A549 treated with AZD9567 at 1 μM for 4 hours (cell line): ENCODE measurements around the gene RPP38. TPM values are rescaled to one million over a fixed set of nuclear protein-coding genes. Genes with fewer than 3 reads are reported as not detected.

Experiments
- total RNA-seq: library from RNA; stranded (reverse); fragments of 200-300 nt; extraction: Qiagen RNA extraction; gene quantifications from 5 replicates; pipeline ENCODE4 v1.2.3, GENCODE V29; 2022; ENCODE audit not compliant: insufficient read depth

The RPP38 gene, protein sequence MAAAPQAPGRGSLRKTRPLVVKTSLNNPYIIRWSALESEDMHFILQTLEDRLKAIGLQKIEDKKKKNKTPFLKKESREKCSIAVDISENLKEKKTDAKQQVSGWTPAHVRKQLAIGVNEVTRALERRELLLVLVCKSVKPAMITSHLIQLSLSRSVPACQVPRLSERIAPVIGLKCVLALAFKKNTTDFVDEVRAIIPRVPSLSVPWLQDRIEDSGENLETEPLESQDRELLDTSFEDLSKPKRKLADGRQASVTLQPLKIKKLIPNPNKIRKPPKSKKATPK
- total RNA-seq, result 33.7 to 38.3 TPM (median 36.8 TPM) in 5 replicates

DNA sequence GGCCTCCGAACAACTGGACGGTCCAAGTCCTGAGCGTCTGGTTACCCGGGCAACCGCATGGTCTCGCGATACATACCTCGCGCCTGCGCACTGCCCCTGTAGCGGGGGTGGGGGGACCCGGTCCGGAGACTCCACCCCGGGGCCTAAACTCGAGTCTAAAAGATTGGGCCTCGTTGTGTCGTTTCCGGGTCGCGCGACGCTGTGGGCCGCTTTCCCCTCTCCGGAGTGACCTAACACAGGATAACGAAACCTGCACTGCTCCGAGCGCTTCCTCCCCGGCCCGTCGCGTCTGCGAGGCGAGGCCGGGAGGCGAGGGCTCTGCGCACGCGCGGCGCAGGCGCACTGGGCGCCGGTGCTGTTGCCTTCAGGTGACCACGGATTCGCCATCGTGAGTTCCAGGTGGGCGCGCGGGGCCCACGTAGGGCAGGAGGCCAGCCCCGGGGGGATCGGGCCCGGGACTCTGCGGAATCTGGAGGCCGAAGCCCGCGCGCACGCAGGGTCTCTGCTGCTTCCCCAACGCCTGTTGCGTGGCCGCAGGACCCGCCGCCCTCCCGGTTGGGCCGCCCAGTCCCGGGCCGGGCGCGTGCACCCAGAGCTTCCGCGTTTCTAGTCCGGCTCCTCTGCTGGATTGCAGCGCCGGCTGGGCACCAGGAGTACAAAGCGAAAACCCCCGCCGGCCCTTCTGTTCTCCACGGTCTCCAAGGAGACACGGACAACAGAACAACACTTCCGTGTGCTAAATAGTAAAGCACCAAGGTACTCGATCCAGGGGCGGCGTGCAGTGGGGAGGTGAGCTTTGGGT is at the start of gene RPP38:
Gene RPP38, plus strand, starts transcription at position 345 of the 802 bp plus-strand sequence. CDS start 5,960 bp downstream, outside the sequence.

DNA sequence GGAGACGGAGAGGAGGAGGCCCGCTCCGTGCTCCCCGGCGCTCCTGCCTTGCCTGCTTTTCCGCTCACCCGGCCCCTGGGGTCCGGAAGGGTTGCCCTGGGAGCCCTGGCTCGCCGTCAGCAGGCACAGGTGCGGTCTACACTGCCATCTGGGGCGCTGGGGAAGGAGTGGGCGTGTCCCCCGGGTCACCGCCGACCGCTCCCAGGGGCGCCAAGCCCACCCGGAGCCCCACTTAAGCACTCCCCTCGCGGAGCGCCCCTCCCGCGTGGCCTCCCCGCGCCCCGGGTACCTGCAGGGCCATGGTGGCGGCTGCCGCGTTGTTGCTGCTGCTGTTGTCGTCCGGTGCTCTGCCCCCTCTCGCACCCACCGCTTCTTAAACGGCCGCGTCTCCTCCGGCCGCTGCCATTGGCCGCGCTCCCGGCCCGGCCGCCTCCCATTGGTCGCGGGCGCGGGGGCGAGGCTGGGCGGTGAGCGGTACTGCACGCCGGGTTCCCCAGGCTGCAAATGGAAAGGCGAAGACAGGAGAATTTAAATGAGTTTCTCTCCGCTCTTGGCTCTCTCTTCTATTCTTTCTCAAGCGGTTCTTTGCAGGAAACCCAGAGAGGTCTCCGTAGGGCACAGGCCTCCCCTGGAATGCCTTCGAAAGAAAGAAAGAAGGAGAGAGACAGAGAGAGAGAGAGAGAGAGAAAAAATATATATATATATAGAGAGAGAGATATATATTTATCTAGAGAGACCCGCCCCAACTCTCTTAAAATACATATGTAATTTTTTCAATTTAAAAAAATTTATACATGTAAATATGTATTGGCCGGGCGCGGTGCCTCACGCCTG is 8.5 kb upstream of the RPP38 start, which contains the start of gene ACBD7:
Gene ACBD7, minus strand, starts transcription at position 349 of the 834 bp plus-strand sequence. Its CDS starts 48 bp downstream, at position 301.

Other genes starting within 250 kb of the RPP38 start
- gene SUV39H2, start 218.5 kb upstream of the RPP38 start, total RNA-seq, result 18.1 to 33.6 TPM (median 21.4 TPM) in 5 replicates
- gene DCLRE1C, start 143.3 kb upstream of the RPP38 start, total RNA-seq, result 4.1 to 7.1 TPM (median 5.6 TPM) in 5 replicates
- gene MEIG1, start 138.0 kb upstream of the RPP38 start, total RNA-seq, result 0.70 to 1.2 TPM (median 1.1 TPM) in 4 of 5 replicates, not detected in the other
- 0.13 to 0.26 TPM (median 0.17 TPM) in 4 of 5 replicates, not detected in the other for gene OLAH, start 53.4 kb upstream of the RPP38 start, total RNA-seq
- gene ACBD7, start 8.6 kb upstream of the RPP38 start, total RNA-seq, result 0.95 to 1.6 TPM (median 1.1 TPM) in 4 of 5 replicates, not detected in the other
- gene NMT2, start 71.3 kb downstream of the RPP38 start, total RNA-seq, result 17.8 to 23.6 TPM (median 22.0 TPM) in 5 replicates